ENCODE results near the gene PTGFR. TPM values are rescaled to one million over a fixed set of nuclear protein-coding genes. Genes with fewer than 3 reads are reported as not detected.
A peak's percentile ranks its signal among the peaks of the same experiment; 100 is the strongest.

Gene PTGFR
- polyA plus RNA-seq, 1 donor (not counting 4 experiments of a cell fraction or from before 2014, with no cell fraction given): not detected

DNA sequence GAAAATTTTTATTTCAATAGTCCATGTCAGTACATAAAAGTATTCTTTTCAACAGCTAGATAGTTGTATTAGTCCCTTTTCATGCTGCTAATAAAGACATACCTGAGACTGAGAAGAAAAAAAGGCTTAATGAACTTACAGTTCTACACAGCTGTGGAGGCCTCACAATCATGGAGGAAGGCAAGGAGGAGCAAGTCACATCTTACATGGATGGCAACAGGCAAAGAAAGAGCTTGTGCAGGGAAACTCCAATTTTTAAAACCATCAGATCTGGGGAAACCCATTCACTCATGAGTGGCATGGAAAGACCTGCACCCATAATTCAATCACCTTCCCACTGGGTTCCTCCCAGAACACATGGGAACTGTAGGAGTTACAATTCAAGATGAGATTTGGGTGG lies 50.7 kb downstream of the PTGFR start:
- dilution Hi-C loops (cut with MboI; ENCODE audit: extremely low pct_ligation_motif_present, low sequenced_read_pairs): no loop called here
- no peak overlapping the region for H3K4me2 ChIP-seq (ENCODE audit: control insufficient read depth, extremely low read depth, insufficient read depth, low read depth, low read length)
- no peak for FAIRE-seq

DNA sequence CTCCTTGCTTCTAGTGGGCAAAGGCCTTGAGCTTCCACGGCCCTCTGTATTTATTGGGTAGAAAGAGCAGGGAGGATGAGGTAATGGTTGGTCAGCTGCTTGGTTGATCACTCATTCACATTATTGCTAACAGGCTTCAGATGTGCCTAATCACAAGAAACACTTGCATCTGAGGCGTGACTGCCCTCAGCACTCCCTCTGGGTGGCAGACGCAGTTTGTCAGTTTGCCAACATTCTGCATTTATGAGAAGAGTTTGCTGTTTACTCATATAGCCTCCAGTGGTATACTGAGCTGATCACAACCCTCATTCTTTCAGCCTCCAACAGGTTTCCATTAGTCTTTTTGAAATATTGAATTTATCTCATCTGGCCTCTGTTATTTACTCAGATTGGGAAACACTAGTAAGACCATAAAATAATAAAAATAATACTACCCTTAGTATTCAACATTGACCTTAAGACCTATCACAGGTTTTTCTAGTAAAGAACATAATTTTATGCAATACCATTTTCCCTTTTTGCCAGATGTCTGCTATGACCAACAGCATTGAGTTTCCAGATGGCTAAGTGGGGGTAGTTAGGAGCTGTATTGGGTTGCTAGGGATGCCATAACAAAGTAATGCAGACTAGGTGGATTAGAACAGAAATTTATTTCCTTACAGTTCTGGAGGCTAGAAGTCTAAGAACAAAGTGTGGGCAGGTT lies 53.3 kb downstream of the PTGFR start:
- no peaks in the 10 kb centered on the region for H3K36me3 ChIP-seq (ENCODE audit: control insufficient read depth in 2 of 2, extremely low read depth in 1 of 2, insufficient read depth in 2 of 2, low read length in 2 of 2)
- DNase-seq (ENCODE audit: low read depth, low spot score): peak; percentile 5
- H3K9me3 ChIP-seq (ENCODE audit: control insufficient read depth, low read depth, low read length): no peaks in the 10 kb centered on the region
- no peak overlapping the region for H3K4me3 ChIP-seq (ENCODE audit: control insufficient read depth in 2 of 3, extremely low read depth in 1 of 3, insufficient read depth in 2 of 3, low read depth in 1 of 3, low read length in 3 of 3)
- no peaks in the 10 kb centered on the region for H3K4me1 ChIP-seq (ENCODE audit: control insufficient read depth, extremely low read depth, insufficient read depth, low read length)
- no peaks in the 10 kb centered on the region for H3K27me3 ChIP-seq (ENCODE audit: control insufficient read depth, extremely low read depth, insufficient read depth, low read length)
- FAIRE-seq: no peak
- no peak overlapping the region for H3K9ac ChIP-seq (ENCODE audit: control insufficient read depth, extremely low read depth, insufficient read depth, low read length)
- no peak overlapping the region for H3K4me2 ChIP-seq (ENCODE audit: control insufficient read depth, extremely low read depth, insufficient read depth, low read depth, low read length)
- no peaks in the 10 kb centered on the region for H3K9me1 ChIP-seq (ENCODE audit: control insufficient read depth, extremely low read depth, insufficient read depth, low read length)
- H4K20me1 ChIP-seq (ENCODE audit: control insufficient read depth, extremely low read depth, insufficient read depth, low read length): no peaks in the 10 kb centered on the region
- dilution Hi-C loops (cut with MboI; ENCODE audit: extremely low pct_ligation_motif_present, low sequenced_read_pairs): no loop called here
- TF ChIP-seq, protein P1, sequence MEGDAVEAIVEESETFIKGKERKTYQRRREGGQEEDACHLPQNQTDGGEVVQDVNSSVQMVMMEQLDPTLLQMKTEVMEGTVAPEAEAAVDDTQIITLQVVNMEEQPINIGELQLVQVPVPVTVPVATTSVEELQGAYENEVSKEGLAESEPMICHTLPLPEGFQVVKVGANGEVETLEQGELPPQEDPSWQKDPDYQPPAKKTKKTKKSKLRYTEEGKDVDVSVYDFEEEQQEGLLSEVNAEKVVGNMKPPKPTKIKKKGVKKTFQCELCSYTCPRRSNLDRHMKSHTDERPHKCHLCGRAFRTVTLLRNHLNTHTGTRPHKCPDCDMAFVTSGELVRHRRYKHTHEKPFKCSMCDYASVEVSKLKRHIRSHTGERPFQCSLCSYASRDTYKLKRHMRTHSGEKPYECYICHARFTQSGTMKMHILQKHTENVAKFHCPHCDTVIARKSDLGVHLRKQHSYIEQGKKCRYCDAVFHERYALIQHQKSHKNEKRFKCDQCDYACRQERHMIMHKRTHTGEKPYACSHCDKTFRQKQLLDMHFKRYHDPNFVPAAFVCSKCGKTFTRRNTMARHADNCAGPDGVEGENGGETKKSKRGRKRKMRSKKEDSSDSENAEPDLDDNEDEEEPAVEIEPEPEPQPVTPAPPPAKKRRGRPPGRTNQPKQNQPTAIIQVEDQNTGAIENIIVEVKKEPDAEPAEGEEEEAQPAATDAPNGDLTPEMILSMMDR (optimal IDR thresholded peaks at IDR 0.05 in 1 of 3, IDR thresholded peaks at IDR 0.05 in 1 of 3, conservative IDR thresholded peaks at IDR 0.05 in 1 of 3; ENCODE audit: extremely low read depth in 1 of 3, insufficient read depth in 2 of 3, low read length in 3 of 3): no peak
- no peak for TF ChIP-seq EZH2 (IDR thresholded peaks at IDR 0.05; ENCODE audit: low read length)
- H3K79me2 ChIP-seq (ENCODE audit: control insufficient read depth, insufficient read depth, low read length): no peaks in the 10 kb centered on the region
- H3K27ac ChIP-seq (ENCODE audit: control insufficient read depth, insufficient read depth, low read length): no peak overlapping the region
- no peak overlapping the region for H2AFZ ChIP-seq (ENCODE audit: control insufficient read depth, low read length)

More for the DNA sequence above, 50.7 kb downstream of the PTGFR start:
- H4K20me1 ChIP-seq (ENCODE audit: control insufficient read depth, extremely low read depth, insufficient read depth, low read length): no peaks in the 10 kb centered on the region
- no peak for TF ChIP-seq EZH2 (IDR thresholded peaks at IDR 0.05; ENCODE audit: low read length)
- TF ChIP-seq, protein P1 (optimal IDR thresholded peaks at IDR 0.05 in 1 of 3, IDR thresholded peaks at IDR 0.05 in 1 of 3, conservative IDR thresholded peaks at IDR 0.05 in 1 of 3; ENCODE audit: extremely low read depth in 1 of 3, insufficient read depth in 2 of 3, low read length in 3 of 3): no peak
- no peaks in the 10 kb centered on the region for H3K9me3 ChIP-seq (ENCODE audit: control insufficient read depth, low read depth, low read length)
- no peak overlapping the region for H2AFZ ChIP-seq (ENCODE audit: control insufficient read depth, low read length)
- no peaks in the 10 kb centered on the region for H3K36me3 ChIP-seq (ENCODE audit: control insufficient read depth in 2 of 2, extremely low read depth in 1 of 2, insufficient read depth in 2 of 2, low read length in 2 of 2)
- no peaks in the 10 kb centered on the region for H3K9me1 ChIP-seq (ENCODE audit: control insufficient read depth, extremely low read depth, insufficient read depth, low read length)
- no peaks in the 10 kb centered on the region for H3K4me1 ChIP-seq (ENCODE audit: control insufficient read depth, extremely low read depth, insufficient read depth, low read length)
- H3K27ac ChIP-seq (ENCODE audit: control insufficient read depth, insufficient read depth, low read length): no peak overlapping the region
- no peak overlapping the region for H3K4me3 ChIP-seq (ENCODE audit: control insufficient read depth in 2 of 3, extremely low read depth in 1 of 3, insufficient read depth in 2 of 3, low read depth in 1 of 3, low read length in 3 of 3)
- DNase-seq (ENCODE audit: low read depth, low spot score): no peak
- H3K79me2 ChIP-seq (ENCODE audit: control insufficient read depth, insufficient read depth, low read length): no peaks in the 10 kb centered on the region
- H3K9ac ChIP-seq (ENCODE audit: control insufficient read depth, extremely low read depth, insufficient read depth, low read length): no peak overlapping the region
- no peaks in the 10 kb centered on the region for H3K27me3 ChIP-seq (ENCODE audit: control insufficient read depth, extremely low read depth, insufficient read depth, low read length)
